H9 (cell line): ENCODE results near the gene VPS41. TPM values are rescaled to one million over a fixed set of nuclear protein-coding genes. Genes with fewer than 3 reads are reported as not detected.

Source experiments
- DNase-seq: peaks from one replicate; pipeline ENCODE4 v3.0.0-alpha.2; 2017
- H2AFZ ChIP-seq: one replicate; pipeline ENCODE4 v1.6.1; 2013; ENCODE audit warnings: mild to moderate bottlenecking, low read length, control low read depth, moderate library complexity
- H2AK5ac ChIP-seq: 2 replicates; pipeline ENCODE4 v1.6.1; 2013; ENCODE audit warnings: low read length, control low read depth, mixed read lengths; ENCODE audit not compliant: insufficient read length
- H2BK120ac ChIP-seq: one replicate; pipeline ENCODE4 v1.6.1; 2013; ENCODE audit warnings: low read depth, mild to moderate bottlenecking, low read length, control low read depth, inconsistent platforms; ENCODE audit not compliant: poor library complexity, severe bottlenecking
- H2BK12ac ChIP-seq: 2 replicates; pipeline ENCODE4 v1.6.1; 2013; ENCODE audit warnings: low read length, control low read depth, mixed read lengths, low read depth; ENCODE audit not compliant: insufficient read length
- H2BK15ac ChIP-seq: 2 replicates; pipeline ENCODE4 v1.6.1; 2013; ENCODE audit warnings: low read depth, low read length, control low read depth
- H2BK20ac ChIP-seq: one replicate; pipeline ENCODE4 v1.6.1; 2013; ENCODE audit warnings: low read depth, mild to moderate bottlenecking, low read length, control low read depth, inconsistent platforms; ENCODE audit not compliant: poor library complexity, severe bottlenecking
- H2BK5ac ChIP-seq: 2 replicates; pipeline ENCODE4 v1.6.1; 2013; ENCODE audit warnings: low read length, control low read depth, mixed read lengths; ENCODE audit not compliant: insufficient read length
- H3K14ac ChIP-seq: 2 replicates; pipeline ENCODE4 v1.6.1; 2013; ENCODE audit warnings: low read length, control low read depth; ENCODE audit not compliant: insufficient read depth
- H3K18ac ChIP-seq: 2 replicates; pipeline ENCODE4 v1.6.1; 2013; ENCODE audit warnings: low read depth, mild to moderate bottlenecking, mixed read lengths, low read length, control low read depth; ENCODE audit not compliant: insufficient read length
- H3K23ac ChIP-seq: 2 replicates; pipeline ENCODE4 v1.6.1; 2013; ENCODE audit warnings: low read length, control low read depth, mixed read lengths, low read depth; ENCODE audit not compliant: insufficient read length
- H3K23me2 ChIP-seq: 2 replicates; pipeline ENCODE4 v1.6.1; 2013; ENCODE audit warnings: low read depth, mild to moderate bottlenecking, mixed read lengths, low read length, control low read depth; ENCODE audit not compliant: insufficient read length, poor library complexity, severe bottlenecking
- H3K27ac ChIP-seq: 2 replicates; pipeline ENCODE4 v1.5.1; 2013; ENCODE audit warnings: low read length, control low read depth, mixed read lengths, low read depth; ENCODE audit not compliant: insufficient read length
- H3K27me3 ChIP-seq: 2 replicates; pipeline ENCODE4 v1.6.1; 2013; ENCODE audit warnings: low read length, control low read depth, inconsistent platforms; ENCODE audit not compliant: insufficient read depth
- H3K4ac ChIP-seq: 2 replicates; pipeline ENCODE4 v1.6.1; 2013; ENCODE audit warnings: low read depth, mild to moderate bottlenecking, control low read depth, inconsistent platforms, low read length, moderate library complexity
- H3K4me1 ChIP-seq: 2 replicates; pipeline ENCODE4 v1.6.1; 2013; ENCODE audit warnings: low read length, control low read depth, inconsistent platforms; ENCODE audit not compliant: insufficient read depth
- H3K4me2 ChIP-seq: 2 replicates; pipeline ENCODE4 v1.6.1; 2013; ENCODE audit warnings: low read length, control low read depth, mixed read lengths; ENCODE audit not compliant: insufficient read length, insufficient read depth
- H3K56ac ChIP-seq: 2 replicates; pipeline ENCODE4 v1.6.1; 2013; ENCODE audit warnings: low read depth, mild to moderate bottlenecking, mixed read lengths, low read length, control low read depth; ENCODE audit not compliant: insufficient read length
- H3K79me1 ChIP-seq: 2 replicates; pipeline ENCODE4 v1.6.1; 2013; ENCODE audit warnings: low read depth, mild to moderate bottlenecking, moderate library complexity, low read length, control low read depth, inconsistent platforms; ENCODE audit not compliant: insufficient read depth, poor library complexity, severe bottlenecking
- H3K79me2 ChIP-seq: 2 replicates; pipeline ENCODE4 v1.6.1; 2013; ENCODE audit warnings: low read length, control low read depth, inconsistent platforms; ENCODE audit not compliant: insufficient read depth
- H3K9ac ChIP-seq: 2 replicates; pipeline ENCODE4 v1.6.1; 2013; ENCODE audit warnings: low read length, control low read depth, mixed read lengths; ENCODE audit not compliant: insufficient read length; ENCODE audit errors: extremely low read depth
- H3K9me3 ChIP-seq: one replicate; pipeline ENCODE4 v1.6.1; 2013; ENCODE audit warnings: low read depth, low read length, inconsistent platforms; ENCODE audit not compliant: control insufficient read depth
- H3T11ph ChIP-seq: one replicate; pipeline ENCODE4 v1.6.1; 2013; ENCODE audit warnings: mild to moderate bottlenecking, low read length, control low read depth, inconsistent platforms
- H4K20me1 ChIP-seq: one replicate; pipeline ENCODE4 v1.6.1; 2013; ENCODE audit not compliant: control insufficient read depth, insufficient read length, insufficient read depth
- H4K5ac ChIP-seq: 2 replicates; pipeline ENCODE4 v1.6.1; 2013; ENCODE audit warnings: low read depth, mild to moderate bottlenecking, mixed read lengths, low read length, control low read depth; ENCODE audit not compliant: insufficient read length
- H4K8ac ChIP-seq: replicated peaks from 2 replicates; pipeline ENCODE4 v1.6.1; 2013; ENCODE audit warnings: low read length, control low read depth, mixed read lengths, low read depth; ENCODE audit not compliant: insufficient read length
- H4K91ac ChIP-seq: 2 replicates; pipeline ENCODE4 v1.6.1; 2013; ENCODE audit warnings: low read depth, mild to moderate bottlenecking, moderate library complexity, mixed read lengths, low read length, control low read depth; ENCODE audit not compliant: insufficient read length
- H3K27ac Mint-ChIP-seq, 3 experiments: 2 replicates in 2 of 3; 3 replicates in 1 of 3; pipeline ENCODE4 v1.8.0; 2020 to 2021; ENCODE audit warnings: mixed read lengths in 3 of 3, mild to moderate bottlenecking in 1 of 3, moderate library complexity in 1 of 3
- H3K27me3 Mint-ChIP-seq: 2 replicates; pipeline ENCODE4 v1.8.0; 2021; ENCODE audit warnings: low read depth, mild to moderate bottlenecking, moderate library complexity, mixed read lengths
- H3K36me3 Mint-ChIP-seq, 3 experiments: 2 replicates in 2 of 3; 3 replicates in 1 of 3; pipeline ENCODE4 v1.8.0; 2020 to 2021; ENCODE audit warnings: low read depth in 3 of 3, mixed read lengths in 3 of 3; ENCODE audit not compliant: insufficient read depth in 1 of 3
- H3K4me1 Mint-ChIP-seq, 2 experiments: 2 replicates each; pipeline ENCODE4 v1.8.0; 2020; ENCODE audit warnings: mixed read lengths in 2 of 2
- H3K4me3 Mint-ChIP-seq, 2 experiments: 2 replicates in 1 of 2; 3 replicates in 1 of 2; pipeline ENCODE4 v1.8.0; 2020 to 2021; ENCODE audit warnings: mild to moderate bottlenecking in 2 of 2, mixed read lengths in 2 of 2, moderate library complexity in 1 of 2
- H3K9me3 Mint-ChIP-seq, 2 experiments: 2 replicates in 1 of 2; 3 replicates in 1 of 2; pipeline ENCODE4 v1.8.0; 2020; ENCODE audit warnings: mild to moderate bottlenecking in 2 of 2, mixed read lengths in 2 of 2, moderate library complexity in 1 of 2
- CTCF ChIP-seq: fragments of 200-600 bp; sonication (generic); conservative IDR thresholded peaks from 3 replicates; pipeline ENCODE4 v1.8.0; 2021; ENCODE audit warnings: antibody characterized with exemption, mild to moderate bottlenecking
- WGBS: extraction: QIAGEN DNeasy Blood & Tissue Kit; methylation state at CpG from one replicate; pipeline ENCODE4 v1.1.7; 2013; ENCODE audit warnings: missing lambda C conversion rate, low lambda C conversion rate, mixed read lengths; ENCODE audit not compliant: insufficient read length; ENCODE audit errors: extremely low coverage; 5-methylcytosine and 5-hydroxymethylcytosine counted together
- total RNA-seq: library from RNA; stranded (reverse); gene quantifications from 2 replicates; pipeline ENCODE4 v1.2.1, GENCODE V29; 2021

The VPS41 gene
- total RNA-seq, 1 experiment from 2014 or later = 49.3 TPM

- no CpG with 5 or more reads among the region's 2 CpGs for WGBS
Measured at GRCh38 chr7:38760226-38760625, 148.8 kb downstream of the VPS41 start.

More at GRCh38 chr7:38760226-38760625, 148.8 kb downstream of the VPS41 start:
- H3K4me3 Mint-ChIP-seq = no peak overlapping the region
- no peaks in the 10 kb centered on the region for H3K9me3 Mint-ChIP-seq
- no peak overlapping the region for H4K91ac ChIP-seq
- H3K18ac ChIP-seq = no peak overlapping the region
- H3K4me1 Mint-ChIP-seq = peaks cover 12 to 21% of the 10 kb centered on the region in 2 experiments
- H2BK15ac ChIP-seq = no peak overlapping the region
- no peaks in the 10 kb centered on the region for H3K79me1 ChIP-seq
- H3K27me3 ChIP-seq = no peaks in the 10 kb centered on the region
- no peak overlapping the region for H3K4ac ChIP-seq
- no peak for DNase-seq
- no peak overlapping the region for H3K4me2 ChIP-seq
- H4K5ac ChIP-seq = no peak overlapping the region
- H3K9ac ChIP-seq = no peak overlapping the region
- no peak overlapping the region for H2BK12ac ChIP-seq
- H3K36me3 Mint-ChIP-seq = peaks cover 3 to 25% (median 9%) of the 10 kb centered on the region in 3 experiments; a peak in 6 of 7 replicates
- H3K27ac ChIP-seq = no peak overlapping the region
- peaks cover 4% of the 10 kb centered on the region; the same call in 1 of the 2 replicates for H3K4me1 ChIP-seq
- H3K27me3 Mint-ChIP-seq = no peaks in the 10 kb centered on the region
- no peak overlapping the region for H2AK5ac ChIP-seq
- H3K79me2 ChIP-seq = no peaks in the 10 kb centered on the region
- H3K9me3 ChIP-seq = no peaks in the 10 kb centered on the region
- no peak overlapping the region for H3K23ac ChIP-seq
- no peak overlapping the region for H2AFZ ChIP-seq
- H2BK20ac ChIP-seq = no peak overlapping the region
- peak overlapping the region in 1 of 3 experiments; percentile 6; a peak in 2 of 7 replicates for H3K27ac Mint-ChIP-seq
- no peaks in the 10 kb centered on the region for H4K20me1 ChIP-seq
- no peak overlapping the region for H2BK120ac ChIP-seq
- H2BK5ac ChIP-seq = no peak overlapping the region
- TF ChIP-seq CTCF = no peak
- H3K14ac ChIP-seq = no peak overlapping the region
- no peaks in the 10 kb centered on the region for H3K23me2 ChIP-seq
- no peak overlapping the region for H3K56ac ChIP-seq
- H4K8ac ChIP-seq = no peak overlapping the region
- H3T11ph ChIP-seq = no peak overlapping the region
